Panc1 (cell line): Measurements from ENCODE around the gene ERMAP. TPM values are rescaled to one million over a fixed set of nuclear protein-coding genes. Genes with fewer than 3 reads are reported as not detected.

Experiments
- ATAC-seq: fragments of 200-7000 bp; cut with Tn5 transposase; 2 replicates; pipeline ENCODE4 v1.9.1; 2020; ENCODE audit warnings: mild to moderate bottlenecking, moderate library complexity
- BruUV-seq: library from RNA; stranded (reverse); fragments of 400-500 nt; replicated peaks from 2 replicates; lab custom pipeline; 2021; lab: Mats Ljungman, UMichigan
- CTCF ChIA-PET: fragments of 300-600 bp; sonication (Branson Sonifier 250); formaldehyde crosslinking; loops from one replicate; lab custom pipeline; 2022; ENCODE audit warnings: antibody characterized with exemption; lab: Charles Lee
- POLR2A ChIA-PET: fragments of 300-600 bp; sonication (Branson Sonifier 250); formaldehyde crosslinking; loops from one replicate; lab custom pipeline; 2022; ENCODE audit warnings: antibody characterized with exemption; lab: Charles Lee
- DNase-seq: peaks from one replicate; pipeline ENCODE4 v3.0.0-alpha.2; 2010; ENCODE audit warnings: low read depth, low spot score
- H3K27ac ChIP-seq: 2 replicates; pipeline ENCODE4 v1.5.1; 2011; ENCODE audit warnings: mild to moderate bottlenecking, low read length, inconsistent platforms
- H3K27me3 ChIP-seq: fragments of 200-500 bp; sonication (Bioruptor generic); 2 replicates; pipeline ENCODE4 v1.6.0; 2014; ENCODE audit warnings: low read length, inconsistent platforms; ENCODE audit not compliant: control insufficient read depth, insufficient read depth
- H3K36me3 ChIP-seq: fragments of 200-500 bp; sonication (Bioruptor generic); 2 replicates; pipeline ENCODE4 v1.5.1; 2014; ENCODE audit warnings: inconsistent platforms, mild to moderate bottlenecking, low read length, moderate library complexity; ENCODE audit not compliant: control insufficient read depth, insufficient read depth
- H3K4me1 ChIP-seq: 2 replicates; pipeline ENCODE4 v1.5.1; 2011; ENCODE audit warnings: inconsistent platforms, mild to moderate bottlenecking, low read length, moderate library complexity; ENCODE audit not compliant: control insufficient read depth, insufficient read depth
- H3K4me3 ChIP-seq, 2 experiments: 2 replicates each; pipeline ENCODE4 v1.5.1; 2011 to 2012; ENCODE audit warnings: low read depth in 2 of 2, low read length in 2 of 2, mild to moderate bottlenecking in 2 of 2, inconsistent platforms in 1 of 2, moderate library complexity in 1 of 2
- H3K9me3 ChIP-seq: fragments of 200-500 bp; sonication (Bioruptor generic); 2 replicates; pipeline ENCODE4 v1.5.1; 2014; ENCODE audit warnings: low read depth, mild to moderate bottlenecking, inconsistent platforms, low read length, moderate library complexity; ENCODE audit not compliant: control insufficient read depth, insufficient read depth
- POLR2AphosphoS5 ChIP-seq: IDR thresholded peaks from 2 replicates; pipeline ENCODE4 v1.6.1; 2012; ENCODE audit warnings: mild to moderate bottlenecking, low read depth, low read length, moderate library complexity
- SIN3A ChIP-seq: IDR thresholded peaks from 2 replicates; pipeline ENCODE4 v1.6.1; 2012; ENCODE audit warnings: low read depth, mild to moderate bottlenecking, low read length, moderate library complexity, borderline replicate concordance; ENCODE audit not compliant: insufficient read depth
- TCF7L2 ChIP-seq: IDR thresholded peaks from 2 replicates; pipeline ENCODE4 v1.6.1; 2011; ENCODE audit warnings: mild to moderate bottlenecking, low read depth, low read length, inconsistent platforms
- in situ Hi-C: cut with HindIII; loops from 2 replicates; pipeline ENCODE4 v1.10.0; 2016; ENCODE audit warnings: low sequenced_read_pairs, low pct_unique_long_range_greater_than_20kb
- intact Hi-C: fragments of 100-400 bp; cut with micrococcal nuclease; formaldehyde crosslinking; loops from one replicate; pipeline ENCODE4 v1.10.0; 2022; ENCODE audit not compliant: unreplicated experiment
- total RNA-seq: library from RNA; stranded (reverse); gene quantifications from one replicate; pipeline ENCODE4 v1.2.1, GENCODE V29; 2021; ENCODE audit not compliant: unreplicated experiment
- TF ChIP-seq, protein P1 (sequence below): fragments of 450-650 bp; IDR thresholded peaks from 2 replicates; pipeline ENCODE4 v1.5.1; 2017; ENCODE audit warnings: mild to moderate bottlenecking
- TF ChIP-seq, protein P2 (sequence below), 2 experiments: IDR thresholded peaks; 2 replicates each; pipeline ENCODE4 v1.6.1; 2011 to 2012; ENCODE audit warnings: low read depth in 2 of 2, control low read depth in 1 of 2, low read length in 1 of 2, mild to moderate bottlenecking in 1 of 2, moderate library complexity in 1 of 2; ENCODE audit not compliant: insufficient read depth in 1 of 2

The ERMAP gene
- total RNA-seq, 1 experiment from 2014 or later, result 15.3 TPM

DNA sequence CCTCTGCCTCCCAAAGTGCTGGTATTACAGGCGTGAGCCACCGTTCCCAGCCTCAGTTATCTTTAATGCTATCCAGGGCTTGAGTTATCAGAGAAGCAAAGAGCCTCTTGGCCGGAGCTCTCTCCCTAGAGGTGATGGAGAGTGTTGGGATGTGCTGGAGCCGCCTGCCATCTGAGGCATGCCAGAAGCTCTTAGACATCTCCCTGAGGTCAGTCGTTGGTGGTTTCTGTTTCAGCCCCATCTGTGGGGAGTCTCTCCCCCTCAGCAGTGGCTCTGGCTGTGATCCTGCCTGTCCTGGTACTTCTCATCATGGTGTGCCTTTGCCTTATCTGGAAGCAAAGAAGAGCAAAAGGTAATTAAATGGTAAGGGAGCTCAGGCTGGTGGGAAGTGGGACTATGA lies 17.9 kb downstream of the ERMAP start:
- POLR2A ChIA-PET, result interaction anchor here (0.6 kb wide), 1 partner anchor 1368 kb away, joined by 5 read pairs; no protein-coding TSS in a partner anchor

DNA sequence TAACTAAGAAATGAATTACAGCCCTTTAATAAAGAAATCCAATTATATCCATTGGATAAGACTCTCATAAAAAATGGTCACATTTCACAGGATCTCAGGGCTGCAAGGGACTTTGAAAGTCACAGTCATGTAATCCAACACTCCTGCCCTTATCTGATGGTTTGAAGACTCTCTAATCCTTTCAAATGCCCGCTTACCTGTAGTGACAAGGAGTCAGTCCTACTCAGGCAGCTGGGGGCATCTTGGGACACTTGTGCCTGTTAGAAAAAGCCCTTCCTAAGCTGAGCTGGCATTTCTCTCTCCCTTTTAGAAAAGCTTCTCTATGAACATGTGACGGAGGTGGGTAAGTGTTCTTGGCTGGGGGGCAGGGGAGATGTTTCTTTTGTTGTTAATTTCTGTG lies 18.5 kb downstream of the ERMAP start:
- Histone ChIP-seq H3K36me3 (no peaks in the 10 kb centered on the region), H3K27me3 (no peaks in the 10 kb centered on the region), H3K9me3 (no peaks in the 10 kb centered on the region), H3K4me1 (no peaks in the 10 kb centered on the region), H3K4me3 (no peak overlapping the region), H3K27ac (no peak overlapping the region)
- in situ Hi-C loops, result no loop called here
- intact Hi-C loops, result no loop called here
- TF ChIP-seq POLR2AphosphoS5, result no peak
- TF ChIP-seq SIN3A, result no peak
- TF ChIP-seq, protein P1, sequence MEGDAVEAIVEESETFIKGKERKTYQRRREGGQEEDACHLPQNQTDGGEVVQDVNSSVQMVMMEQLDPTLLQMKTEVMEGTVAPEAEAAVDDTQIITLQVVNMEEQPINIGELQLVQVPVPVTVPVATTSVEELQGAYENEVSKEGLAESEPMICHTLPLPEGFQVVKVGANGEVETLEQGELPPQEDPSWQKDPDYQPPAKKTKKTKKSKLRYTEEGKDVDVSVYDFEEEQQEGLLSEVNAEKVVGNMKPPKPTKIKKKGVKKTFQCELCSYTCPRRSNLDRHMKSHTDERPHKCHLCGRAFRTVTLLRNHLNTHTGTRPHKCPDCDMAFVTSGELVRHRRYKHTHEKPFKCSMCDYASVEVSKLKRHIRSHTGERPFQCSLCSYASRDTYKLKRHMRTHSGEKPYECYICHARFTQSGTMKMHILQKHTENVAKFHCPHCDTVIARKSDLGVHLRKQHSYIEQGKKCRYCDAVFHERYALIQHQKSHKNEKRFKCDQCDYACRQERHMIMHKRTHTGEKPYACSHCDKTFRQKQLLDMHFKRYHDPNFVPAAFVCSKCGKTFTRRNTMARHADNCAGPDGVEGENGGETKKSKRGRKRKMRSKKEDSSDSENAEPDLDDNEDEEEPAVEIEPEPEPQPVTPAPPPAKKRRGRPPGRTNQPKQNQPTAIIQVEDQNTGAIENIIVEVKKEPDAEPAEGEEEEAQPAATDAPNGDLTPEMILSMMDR, result no peak
- TF ChIP-seq, protein P2, sequence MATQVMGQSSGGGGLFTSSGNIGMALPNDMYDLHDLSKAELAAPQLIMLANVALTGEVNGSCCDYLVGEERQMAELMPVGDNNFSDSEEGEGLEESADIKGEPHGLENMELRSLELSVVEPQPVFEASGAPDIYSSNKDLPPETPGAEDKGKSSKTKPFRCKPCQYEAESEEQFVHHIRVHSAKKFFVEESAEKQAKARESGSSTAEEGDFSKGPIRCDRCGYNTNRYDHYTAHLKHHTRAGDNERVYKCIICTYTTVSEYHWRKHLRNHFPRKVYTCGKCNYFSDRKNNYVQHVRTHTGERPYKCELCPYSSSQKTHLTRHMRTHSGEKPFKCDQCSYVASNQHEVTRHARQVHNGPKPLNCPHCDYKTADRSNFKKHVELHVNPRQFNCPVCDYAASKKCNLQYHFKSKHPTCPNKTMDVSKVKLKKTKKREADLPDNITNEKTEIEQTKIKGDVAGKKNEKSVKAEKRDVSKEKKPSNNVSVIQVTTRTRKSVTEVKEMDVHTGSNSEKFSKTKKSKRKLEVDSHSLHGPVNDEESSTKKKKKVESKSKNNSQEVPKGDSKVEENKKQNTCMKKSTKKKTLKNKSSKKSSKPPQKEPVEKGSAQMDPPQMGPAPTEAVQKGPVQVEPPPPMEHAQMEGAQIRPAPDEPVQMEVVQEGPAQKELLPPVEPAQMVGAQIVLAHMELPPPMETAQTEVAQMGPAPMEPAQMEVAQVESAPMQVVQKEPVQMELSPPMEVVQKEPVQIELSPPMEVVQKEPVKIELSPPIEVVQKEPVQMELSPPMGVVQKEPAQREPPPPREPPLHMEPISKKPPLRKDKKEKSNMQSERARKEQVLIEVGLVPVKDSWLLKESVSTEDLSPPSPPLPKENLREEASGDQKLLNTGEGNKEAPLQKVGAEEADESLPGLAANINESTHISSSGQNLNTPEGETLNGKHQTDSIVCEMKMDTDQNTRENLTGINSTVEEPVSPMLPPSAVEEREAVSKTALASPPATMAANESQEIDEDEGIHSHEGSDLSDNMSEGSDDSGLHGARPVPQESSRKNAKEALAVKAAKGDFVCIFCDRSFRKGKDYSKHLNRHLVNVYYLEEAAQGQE (IDR thresholded peaks at IDR 0.05; ENCODE audit: insufficient read depth in 1 of 2, low read depth in 2 of 2, low read length in 1 of 2), result no peak
- no peak for TF ChIP-seq TCF7L2
- POLR2A ChIA-PET, result interaction anchor here (0.6 kb wide), 1 partner anchor 1368 kb away, joined by 5 read pairs; no protein-coding TSS in a partner anchor
- CTCF ChIA-PET, result interaction anchor here (0.6 kb wide), 1 partner anchor 56 kb away, joined by 3 read pairs; no protein-coding TSS in a partner anchor
- no TSS peak for BruUV-seq
- DNase-seq, result no peak
- ATAC-seq, result no peak

More for the DNA sequence above, 17.9 kb downstream of the ERMAP start:
- no peaks in the 10 kb centered on the region for H3K9me3 ChIP-seq
- no peak overlapping the region for H3K4me3 ChIP-seq
- TF ChIP-seq POLR2AphosphoS5 (no peak), SIN3A (no peak), TCF7L2 (no peak)
- TF ChIP-seq, protein P2 (IDR thresholded peaks at IDR 0.05; ENCODE audit: insufficient read depth in 1 of 2, low read depth in 2 of 2, low read length in 1 of 2), result no peak
- TF ChIP-seq, protein P1, result no peak
- intact Hi-C loops, result no loop called here
- H3K27ac ChIP-seq, result no peak overlapping the region
- no peaks in the 10 kb centered on the region for H3K36me3 ChIP-seq
- no peak for DNase-seq
- in situ Hi-C loops, result no loop called here
- H3K27me3 ChIP-seq, result no peaks in the 10 kb centered on the region
- BruUV-seq, result no TSS peak
- CTCF ChIA-PET, result no interaction called here
- ATAC-seq, result no peak
- no peaks in the 10 kb centered on the region for H3K4me1 ChIP-seq
